CD14-positive monocyte (primary cell): Measurements from ENCODE around the gene FBXW7. TPM values are rescaled to one million over a fixed set of nuclear protein-coding genes. Genes with fewer than 3 reads are reported as not detected.

Experiments
- DNase-seq, 3 donors: peaks; one replicate each; pipeline ENCODE4 v3.0.0-alpha.2; 2011 to 2022
- H2AFZ ChIP-seq: 2 replicates; pipeline ENCODE4 v1.6.0; 2012; ENCODE audit warnings: mild to moderate bottlenecking, low read depth, low read length, inconsistent platforms; ENCODE audit not compliant: insufficient read depth, poor library complexity, severe bottlenecking
- H3K27ac ChIP-seq, 2 donors: 1 replicate in 1 of 2; 2 replicates in 1 of 2; pipeline ENCODE4 v1.5.1; 2012 to 2013; ENCODE audit warnings: low read length in 2 of 2, control low read depth in 1 of 2, inconsistent platforms in 1 of 2, low read depth in 1 of 2, mild to moderate bottlenecking in 1 of 2
- H3K27me3 ChIP-seq, 2 donors: one replicate each; pipeline versions ENCODE4 v1.6.0 to v1.6.1; 2011 to 2013; ENCODE audit warnings: low read length in 2 of 2; ENCODE audit not compliant: control insufficient read depth in 2 of 2, insufficient read depth in 2 of 2
- H3K36me3 ChIP-seq, 2 donors: replicated peaks in 1 of 2; 1 replicate in 1 of 2; 2 replicates in 1 of 2; pipeline versions ENCODE4 v1.5.1 to v1.6.1; 2012 to 2013; ENCODE audit warnings: low read length in 2 of 2, control low read depth in 1 of 2, inconsistent platforms in 1 of 2, mild to moderate bottlenecking in 1 of 2; ENCODE audit not compliant: insufficient read depth in 2 of 2, control insufficient read depth in 1 of 2
- H3K4me1 ChIP-seq, 2 donors: 1 replicate in 1 of 2; 2 replicates in 1 of 2; pipeline versions ENCODE4 v1.5.1 to v1.6.1; 2012 to 2013; ENCODE audit warnings: low read length in 2 of 2, control low read depth in 1 of 2, inconsistent platforms in 1 of 2, mild to moderate bottlenecking in 1 of 2, moderate library complexity in 1 of 2; ENCODE audit not compliant: insufficient read depth in 2 of 2, control insufficient read depth in 1 of 2
- H3K4me2 ChIP-seq: replicated peaks from 2 replicates; pipeline ENCODE3; 2012; ENCODE audit warnings: low read length, moderate library complexity, mild to moderate bottlenecking; ENCODE audit not compliant: poor library complexity, severe bottlenecking; ENCODE audit errors: extremely low read depth
- H3K4me3 ChIP-seq, 3 experiments: fragments of 200-600 bp in 1 of 3; sonication (generic) in 1 of 3; replicated peaks in 1 of 3; 1 replicate in 2 of 3; 2 replicates in 1 of 3; pipeline ENCODE4 v1.5.1; 2011 to 2013; ENCODE audit warnings: low read length in 3 of 3, mild to moderate bottlenecking in 3 of 3, control low read depth in 2 of 3, low read depth in 2 of 3, inconsistent platforms in 1 of 3, moderate library complexity in 1 of 3
- H3K79me2 ChIP-seq: 2 replicates; pipeline ENCODE4 v1.6.0; 2012; ENCODE audit warnings: mild to moderate bottlenecking, control low read depth, inconsistent platforms, low read length, moderate library complexity; ENCODE audit not compliant: insufficient read depth
- H3K9ac ChIP-seq: 2 replicates; pipeline ENCODE4 v1.6.0; 2017; ENCODE audit warnings: low read length, mild to moderate bottlenecking; ENCODE audit not compliant: insufficient read depth, poor library complexity, severe bottlenecking
- H3K9me3 ChIP-seq, 2 donors: replicated peaks in 1 of 2; 1 replicate in 1 of 2; 2 replicates in 1 of 2; pipeline versions ENCODE4 v1.5.1 to v1.6.1; 2012 to 2013; ENCODE audit warnings: low read length in 2 of 2, control low read depth in 1 of 2; ENCODE audit not compliant: control insufficient read depth in 1 of 2, insufficient read depth in 1 of 2
- H4K20me1 ChIP-seq: 2 replicates; pipeline ENCODE4 v1.6.0; 2012; ENCODE audit warnings: mild to moderate bottlenecking, low read length, control low read depth, moderate library complexity; ENCODE audit not compliant: insufficient read depth
- H3K27ac Mint-ChIP-seq, 7 donors: one replicate each; pipeline ENCODE4 v1.8.0; 2020; ENCODE audit warnings: mild to moderate bottlenecking in 7 of 7, mixed read lengths in 7 of 7, moderate library complexity in 6 of 7, inconsistent platforms in 2 of 7
- H3K27me3 Mint-ChIP-seq, 3 donors: one replicate each; pipeline ENCODE4 v1.8.0; 2021 to 2022; ENCODE audit warnings: low read depth in 3 of 3, mild to moderate bottlenecking in 3 of 3, mixed read lengths in 3 of 3, moderate library complexity in 3 of 3, inconsistent platforms in 1 of 3
- H3K36me3 Mint-ChIP-seq, 2 donors: one replicate each; pipeline ENCODE4 v1.8.0; 2020; ENCODE audit warnings: mixed read lengths in 2 of 2, inconsistent platforms in 1 of 2, mild to moderate bottlenecking in 1 of 2
- H3K4me1 Mint-ChIP-seq: one replicate; pipeline ENCODE4 v1.8.0; 2020; ENCODE audit warnings: mild to moderate bottlenecking, mixed read lengths
- H3K4me3 Mint-ChIP-seq, 2 donors: one replicate each; pipeline ENCODE4 v1.8.0; 2020; ENCODE audit warnings: mild to moderate bottlenecking in 2 of 2, mixed read lengths in 2 of 2, moderate library complexity in 1 of 2
- H3K9me3 Mint-ChIP-seq, 7 donors: one replicate each; pipeline ENCODE4 v1.8.0; 2020 to 2022; ENCODE audit warnings: mixed read lengths in 7 of 7, mild to moderate bottlenecking in 6 of 7, moderate library complexity in 6 of 7, inconsistent platforms in 2 of 7
- CTCF ChIP-seq: fragments of 200-600 bp; IDR thresholded peaks from one replicate; pipeline ENCODE4 v1.8.0; 2022; ENCODE audit warnings: antibody characterized with exemption, mild to moderate bottlenecking
- WGBS: methylation state at CpG from one replicate; pipeline ENCODE4 v1.1.5; 2013; ENCODE audit warnings: missing lambda C conversion rate; ENCODE audit not compliant: insufficient coverage; 5-methylcytosine and 5-hydroxymethylcytosine counted together
- intact Hi-C, 2 donors: fragments of 100-400 bp; cut with micrococcal nuclease; formaldehyde crosslinking; loops; one replicate each; pipeline versions ENCODE4 v1.15.0 to v1.15.1; 2023
- polyA plus RNA-seq, 3 donors: library from polyadenylated mRNA; depleted of rRNA in 1 of 3; unstranded in 2 of 3; stranded (reverse) in 1 of 3; fragments of 300-500 nt in 2 of 3; fragments of >200 nt in 1 of 3; fragmentation: Illumina TruSeq in 2 of 3; gene quantifications; 1 replicate in 2 of 3; 2 replicates in 1 of 3; pipeline ENCODE4 v1.2.3, GENCODE V29; 2012 to 2021

Gene FBXW7
- polyA plus RNA-seq, 3 donors: 25.1 to 44.9 (median 35.6) TPM

GRCh38 chr4:152480326-152480725 lies 55.6 kb downstream of the FBXW7 start:
- peaks cover 7 to 13% of the 10 kb centered on the region in 2 donors for H3K36me3 Mint-ChIP-seq

GRCh38 chr4:152479428-152480026 lies 56.4 kb downstream of the FBXW7 start:
- no peaks in the 10 kb centered on the region for H3K27me3 ChIP-seq
- H3K36me3 ChIP-seq: peaks cover 0 to 4% of the 10 kb centered on the region in 2 donors
- peaks cover 8 to 22% of the 10 kb centered on the region in 2 donors for H3K4me1 ChIP-seq
- no peak overlapping the region for H3K4me2 ChIP-seq
- peaks cover 97% of the 10 kb centered on the region for H4K20me1 ChIP-seq
- no peak overlapping the region for H3K4me3 ChIP-seq
- no peak overlapping the region for H3K9ac ChIP-seq
- H3K79me2 ChIP-seq: peaks cover 85% of the 10 kb centered on the region
- H3K36me3 Mint-ChIP-seq: peaks cover 7 to 13% of the 10 kb centered on the region in 2 donors
- intact Hi-C loops: no loop called here
- no peaks in the 10 kb centered on the region for H3K9me3 Mint-ChIP-seq
- H3K27ac Mint-ChIP-seq: no peak overlapping the region
- DNase-seq: no peak
- WGBS: 94% methylated on average over 3 of the region's 5 CpGs
- no peak for TF ChIP-seq CTCF
- H3K27me3 Mint-ChIP-seq: no peaks in the 10 kb centered on the region
- peaks cover 28% of the 10 kb centered on the region for H3K4me1 Mint-ChIP-seq
- no peaks in the 10 kb centered on the region for H3K9me3 ChIP-seq
- no peak overlapping the region for H3K4me3 Mint-ChIP-seq
- H2AFZ ChIP-seq: no peak overlapping the region
- H3K27ac ChIP-seq: no peak overlapping the region

More at GRCh38 chr4:152480326-152480725, 55.6 kb downstream of the FBXW7 start:
- Histone ChIP-seq H3K27ac (no peak overlapping the region), H3K9me3 (no peaks in the 10 kb centered on the region), H2AFZ (no peak overlapping the region), H3K36me3 (peaks cover 0 to 4% of the 10 kb centered on the region in 2 donors), H4K20me1 (peaks cover 98% of the 10 kb centered on the region), H3K9ac (no peak overlapping the region), H3K4me2 (no peak overlapping the region), H3K79me2 (peaks cover 85% of the 10 kb centered on the region), H3K4me1 (peaks cover 8 to 22% of the 10 kb centered on the region in 2 donors), H3K4me3 (no peak overlapping the region), H3K27me3 (no peaks in the 10 kb centered on the region)
- no peaks in the 10 kb centered on the region for H3K9me3 Mint-ChIP-seq
- no peak for DNase-seq
- intact Hi-C loops: no loop called here
- H3K27me3 Mint-ChIP-seq: no peaks in the 10 kb centered on the region
- peaks cover 28% of the 10 kb centered on the region for H3K4me1 Mint-ChIP-seq
- TF ChIP-seq CTCF: no peak
- no peak overlapping the region for H3K4me3 Mint-ChIP-seq
- no peak overlapping the region for H3K27ac Mint-ChIP-seq
